ENCODE measurements around the gene ATAD1. TPM values are rescaled to one million over a fixed set of nuclear protein-coding genes. Genes with fewer than 3 reads are reported as not detected.
"Not testable (repeated sequence)": the region's sequence is repeated elsewhere in the genome, so short reads cannot be mapped to it uniquely, and the experiment has no call there.

ATAD1 gene
- polyA plus RNA-seq, 3 donors, result 6.3 to 13.2 (median 10.2) TPM

- H3K27ac ChIP-seq (ENCODE audit: low read depth in 1 of 2, low read length in 2 of 2), result no peak overlapping the region
- H3K27me3 ChIP-seq (ENCODE audit: control insufficient read depth in 2 of 2, insufficient read depth in 2 of 2, low read length in 2 of 2), result no peaks in the 10 kb centered on the region
- no peaks in the 10 kb centered on the region for H3K4me1 Mint-ChIP-seq
- H3K9ac ChIP-seq (ENCODE audit: insufficient read depth, low read length, poor library complexity, severe bottlenecking), result no peak overlapping the region
- peaks cover 20 to 84% of the 10 kb centered on the region in 2 donors for H3K36me3 ChIP-seq (replicated peaks in 1 of 2; ENCODE audit: control insufficient read depth in 1 of 2, insufficient read depth in 2 of 2, low read length in 2 of 2)
- H3K4me3 Mint-ChIP-seq, result no peak overlapping the region
- intact Hi-C loops (cut with micrococcal nuclease), result no loop called here
- TF ChIP-seq CTCF (IDR thresholded peaks at IDR 0.05), result no peak
- no peaks in the 10 kb centered on the region for H4K20me1 ChIP-seq (ENCODE audit: insufficient read depth, low read length)
- peaks cover 54 to 74% of the 10 kb centered on the region in 2 donors for H3K36me3 Mint-ChIP-seq
- H3K4me2 ChIP-seq (replicated peaks; ENCODE audit: extremely low read depth, low read length, poor library complexity, severe bottlenecking), result no peak overlapping the region
- H3K4me3 ChIP-seq (replicated peaks in 1 of 3; ENCODE audit: low read depth in 2 of 3, low read length in 3 of 3), result no peak overlapping the region
- H2AFZ ChIP-seq (ENCODE audit: insufficient read depth, low read depth, low read length, poor library complexity, severe bottlenecking), result no peak overlapping the region
- H3K79me2 ChIP-seq (ENCODE audit: insufficient read depth, low read length), result peaks cover 44% of the 10 kb centered on the region
- H3K9me3 ChIP-seq (replicated peaks in 1 of 2; ENCODE audit: control insufficient read depth in 1 of 2, insufficient read depth in 1 of 2, low read length in 2 of 2), result peaks cover 5 to 28% of the 10 kb centered on the region in 2 donors
- no peak for DNase-seq
- H3K27ac Mint-ChIP-seq, result no peak overlapping the region
- no peaks in the 10 kb centered on the region for H3K4me1 ChIP-seq (ENCODE audit: control insufficient read depth in 1 of 2, insufficient read depth in 2 of 2, low read length in 2 of 2)
- 100% methylated on average over 4 of the region's 4 CpGs for WGBS (ENCODE audit: insufficient coverage)
- no peaks in the 10 kb centered on the region for H3K27me3 Mint-ChIP-seq (ENCODE audit: low read depth in 3 of 3)
- H3K9me3 Mint-ChIP-seq, result peaks cover 14 to 29% (median 21%) of the 10 kb centered on the region in 7 donors
Measured at GRCh38 chr10:87803328-87803727, 14.7 kb downstream of the ATAD1 start.

- H3K4me1 Mint-ChIP-seq, result not testable (repeated sequence)
Measured at GRCh38 chr10:87801813-87802435, 16.1 kb downstream of the ATAD1 start.

More at GRCh38 chr10:87801813-87802435, 16.1 kb downstream of the ATAD1 start:
- H4K20me1 ChIP-seq (ENCODE audit: insufficient read depth, low read length); H3K4me1 ChIP-seq (ENCODE audit: control insufficient read depth in 1 of 2, insufficient read depth in 2 of 2, low read length in 2 of 2); intact Hi-C loops (cut with micrococcal nuclease); H3K9ac ChIP-seq (ENCODE audit: insufficient read depth, low read length, poor library complexity, severe bottlenecking); H3K4me3 ChIP-seq (replicated peaks in 1 of 3; ENCODE audit: low read depth in 2 of 3, low read length in 3 of 3); H3K27me3 Mint-ChIP-seq (ENCODE audit: low read depth in 3 of 3); H3K27me3 ChIP-seq (ENCODE audit: control insufficient read depth in 2 of 2, insufficient read depth in 2 of 2, low read length in 2 of 2); H3K27ac ChIP-seq (ENCODE audit: low read depth in 1 of 2, low read length in 2 of 2); H3K27ac Mint-ChIP-seq; H3K4me2 ChIP-seq (replicated peaks; ENCODE audit: extremely low read depth, low read length, poor library complexity, severe bottlenecking); H3K4me3 Mint-ChIP-seq; H2AFZ ChIP-seq (ENCODE audit: insufficient read depth, low read depth, low read length, poor library complexity, severe bottlenecking); DNase-seq: not testable (repeated sequence)
- no CpG with 5 or more reads among the region's 1 CpG for WGBS (ENCODE audit: insufficient coverage)
- H3K79me2 ChIP-seq (ENCODE audit: insufficient read depth, low read length), result peaks cover 36% of the 10 kb centered on the region
- H3K9me3 ChIP-seq (replicated peaks in 1 of 2; ENCODE audit: control insufficient read depth in 1 of 2, insufficient read depth in 1 of 2, low read length in 2 of 2), result peaks cover 5 to 28% of the 10 kb centered on the region in 2 donors
- H3K9me3 Mint-ChIP-seq, result peaks cover 14 to 28% (median 21%) of the 10 kb centered on the region in 7 donors
- peaks cover 55 to 76% of the 10 kb centered on the region in 2 donors for H3K36me3 Mint-ChIP-seq
- H3K36me3 ChIP-seq (replicated peaks in 1 of 2; ENCODE audit: control insufficient read depth in 1 of 2, insufficient read depth in 2 of 2, low read length in 2 of 2), result peaks cover 18 to 84% of the 10 kb centered on the region in 2 donors

Data from CD14-positive monocyte (primary cell).